Heart left ventricle (tissue), 13 donors: ENCODE data around the gene PLXNC1.

Source experiments
- POLR2A ChIP-seq, 2 donors: fragments of 450-650 bp; IDR thresholded peaks; one replicate each; pipeline ENCODE4 v1.6.1; 2017; ENCODE audit warnings: antibody characterized with exemption in 2 of 2, mild to moderate bottlenecking in 2 of 2, moderate library complexity in 2 of 2
- TF ChIP-seq, protein P1 (sequence below), 12 donors: fragments of 200-600 bp; sonication (generic) in 4 of 12; IDR thresholded peaks; one replicate each; pipeline versions ENCODE4 v1.5.0 to v1.8.0; 2018 to 2022; ENCODE audit warnings: antibody characterized with exemption in 12 of 12, mild to moderate bottlenecking in 5 of 12
- donor health status: ischemic (EF 13 %, LVEDD 7.1; RV severe dilation, severe dysfunction).
- donor health status: DM: no; HTN: yes; CAD: no.
- donor health status: DM: no; HTN: no; CAD: no.
- donor health status: ischemic (EF 25% LVEDD 6.9; RV normal size, moderate dysfunction).
- donor health status: ischemic (EF 25% LVEDD 5.7; RV mildly dilated, moderate dysfunction).
- donor health status: ischemic (EF 35%, LVEDD 5.7; RV mildly dilated, moderate dysfunction).
- donor health status: nonischemic (EF 11% LVEDD 7.7; RV severe dilation, severe dysfunction).
- donor health status: DM: yes; HTN: yes; CAD: no.
- donor health status: PGD.
- donor health status: ischemic (EF 29% LVEDD 5.4; RV normal size, mild dysfunction).
- donor health status: nonischemic (EF 23%, LVEDD 6.1; RV moderate dilation, normal function).

DNA sequence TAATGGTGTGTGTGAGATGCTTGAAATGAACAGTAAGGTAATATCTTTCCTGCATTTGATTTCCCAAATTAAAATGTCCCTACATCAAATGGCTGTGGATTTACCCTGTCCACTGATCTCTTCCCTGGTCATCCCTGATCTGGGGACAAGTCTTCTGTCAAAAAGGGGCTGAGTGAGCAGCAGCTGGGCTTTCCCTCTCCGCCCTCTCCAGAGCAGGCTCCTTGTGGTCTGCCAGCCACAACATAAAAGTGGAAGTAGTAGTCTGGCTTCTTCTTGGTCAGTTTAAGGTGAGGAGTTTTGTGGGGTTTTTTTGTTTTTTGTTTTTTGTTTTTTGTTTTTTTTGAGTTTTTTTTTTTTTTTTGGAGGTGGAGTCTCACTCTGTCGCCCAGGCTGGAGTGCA, 25.2 kb upstream of the PLXNC1 start:
- TF ChIP-seq, protein P1, sequence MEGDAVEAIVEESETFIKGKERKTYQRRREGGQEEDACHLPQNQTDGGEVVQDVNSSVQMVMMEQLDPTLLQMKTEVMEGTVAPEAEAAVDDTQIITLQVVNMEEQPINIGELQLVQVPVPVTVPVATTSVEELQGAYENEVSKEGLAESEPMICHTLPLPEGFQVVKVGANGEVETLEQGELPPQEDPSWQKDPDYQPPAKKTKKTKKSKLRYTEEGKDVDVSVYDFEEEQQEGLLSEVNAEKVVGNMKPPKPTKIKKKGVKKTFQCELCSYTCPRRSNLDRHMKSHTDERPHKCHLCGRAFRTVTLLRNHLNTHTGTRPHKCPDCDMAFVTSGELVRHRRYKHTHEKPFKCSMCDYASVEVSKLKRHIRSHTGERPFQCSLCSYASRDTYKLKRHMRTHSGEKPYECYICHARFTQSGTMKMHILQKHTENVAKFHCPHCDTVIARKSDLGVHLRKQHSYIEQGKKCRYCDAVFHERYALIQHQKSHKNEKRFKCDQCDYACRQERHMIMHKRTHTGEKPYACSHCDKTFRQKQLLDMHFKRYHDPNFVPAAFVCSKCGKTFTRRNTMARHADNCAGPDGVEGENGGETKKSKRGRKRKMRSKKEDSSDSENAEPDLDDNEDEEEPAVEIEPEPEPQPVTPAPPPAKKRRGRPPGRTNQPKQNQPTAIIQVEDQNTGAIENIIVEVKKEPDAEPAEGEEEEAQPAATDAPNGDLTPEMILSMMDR (IDR thresholded peaks at IDR 0.05) = no peak
- no peak for TF ChIP-seq POLR2A (IDR thresholded peaks at IDR 0.05)
